Brain microvascular endothelial cell (primary cell): ENCODE results near the gene SIK2.
A peak's percentile ranks its signal among the peaks of the same experiment; 100 is the strongest.

Experiments
- DNase-seq: peaks from one replicate; pipeline ENCODE4 v3.0.0-alpha.2; 2020
- H3K27ac ChIP-seq: fragments of 250-450 bp; sonication (Bioruptor Pico); 2 replicates; pipeline ENCODE4 v1.5.1; 2020; ENCODE audit warnings: mild to moderate bottlenecking, moderate library complexity
- H3K27me3 ChIP-seq: fragments of 250-450 bp; sonication (Bioruptor Pico); replicated peaks from 2 replicates; pipeline ENCODE4 v1.5.1; 2020; ENCODE audit warnings: mild to moderate bottlenecking
- H3K36me3 ChIP-seq: fragments of 250-450 bp; sonication (Bioruptor Pico); replicated peaks from 2 replicates; pipeline ENCODE4 v1.5.1; 2020; ENCODE audit warnings: mild to moderate bottlenecking
- H3K4me3 ChIP-seq: 2 replicates; pipeline ENCODE4 v1.5.1; 2011; ENCODE audit warnings: low read depth, mild to moderate bottlenecking, control low read depth, low read length, moderate library complexity
- in situ Hi-C: cut with HindIII; loops from 2 replicates; pipeline ENCODE4 v1.10.0; 2017; ENCODE audit warnings: low sequenced_read_pairs, low pct_ligation_motif_present
- TF ChIP-seq, protein P1 (sequence below): IDR thresholded peaks from 2 replicates; pipeline ENCODE4 v1.5.1; 2011; ENCODE audit warnings: low read depth, mild to moderate bottlenecking, moderate library complexity, low read length, control low read depth, inconsistent platforms; ENCODE audit errors: missing control alignments

Gene SIK2

DNA sequence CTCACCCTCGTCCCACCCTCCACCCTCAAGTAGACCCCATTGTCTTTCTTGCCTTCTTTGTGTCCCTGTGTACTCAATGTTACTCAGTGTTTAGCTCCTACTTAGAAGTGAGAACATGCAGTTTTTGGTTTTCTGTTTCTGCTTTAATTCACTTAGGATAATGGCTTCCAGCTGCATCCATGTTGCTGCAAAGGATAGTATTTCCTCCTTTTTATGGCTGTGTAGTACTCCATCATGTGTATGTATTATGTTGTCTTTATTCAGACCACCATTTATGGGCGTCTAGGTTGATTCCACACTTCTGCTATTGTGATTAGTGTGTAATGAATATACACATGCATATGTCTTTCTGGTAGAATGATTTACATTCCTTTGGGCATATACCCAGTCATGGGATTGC lies 73.6 kb downstream of the SIK2 start:
- H3K4me3 ChIP-seq, result no peak overlapping the region
- H3K27me3 ChIP-seq, result no peaks in the 10 kb centered on the region
- peaks cover 3% of the 10 kb centered on the region for H3K36me3 ChIP-seq
- no peak for DNase-seq
- TF ChIP-seq, protein P1, sequence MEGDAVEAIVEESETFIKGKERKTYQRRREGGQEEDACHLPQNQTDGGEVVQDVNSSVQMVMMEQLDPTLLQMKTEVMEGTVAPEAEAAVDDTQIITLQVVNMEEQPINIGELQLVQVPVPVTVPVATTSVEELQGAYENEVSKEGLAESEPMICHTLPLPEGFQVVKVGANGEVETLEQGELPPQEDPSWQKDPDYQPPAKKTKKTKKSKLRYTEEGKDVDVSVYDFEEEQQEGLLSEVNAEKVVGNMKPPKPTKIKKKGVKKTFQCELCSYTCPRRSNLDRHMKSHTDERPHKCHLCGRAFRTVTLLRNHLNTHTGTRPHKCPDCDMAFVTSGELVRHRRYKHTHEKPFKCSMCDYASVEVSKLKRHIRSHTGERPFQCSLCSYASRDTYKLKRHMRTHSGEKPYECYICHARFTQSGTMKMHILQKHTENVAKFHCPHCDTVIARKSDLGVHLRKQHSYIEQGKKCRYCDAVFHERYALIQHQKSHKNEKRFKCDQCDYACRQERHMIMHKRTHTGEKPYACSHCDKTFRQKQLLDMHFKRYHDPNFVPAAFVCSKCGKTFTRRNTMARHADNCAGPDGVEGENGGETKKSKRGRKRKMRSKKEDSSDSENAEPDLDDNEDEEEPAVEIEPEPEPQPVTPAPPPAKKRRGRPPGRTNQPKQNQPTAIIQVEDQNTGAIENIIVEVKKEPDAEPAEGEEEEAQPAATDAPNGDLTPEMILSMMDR, result no peak
- in situ Hi-C loops, result no loop called here
- no peak overlapping the region for H3K27ac ChIP-seq

DNA sequence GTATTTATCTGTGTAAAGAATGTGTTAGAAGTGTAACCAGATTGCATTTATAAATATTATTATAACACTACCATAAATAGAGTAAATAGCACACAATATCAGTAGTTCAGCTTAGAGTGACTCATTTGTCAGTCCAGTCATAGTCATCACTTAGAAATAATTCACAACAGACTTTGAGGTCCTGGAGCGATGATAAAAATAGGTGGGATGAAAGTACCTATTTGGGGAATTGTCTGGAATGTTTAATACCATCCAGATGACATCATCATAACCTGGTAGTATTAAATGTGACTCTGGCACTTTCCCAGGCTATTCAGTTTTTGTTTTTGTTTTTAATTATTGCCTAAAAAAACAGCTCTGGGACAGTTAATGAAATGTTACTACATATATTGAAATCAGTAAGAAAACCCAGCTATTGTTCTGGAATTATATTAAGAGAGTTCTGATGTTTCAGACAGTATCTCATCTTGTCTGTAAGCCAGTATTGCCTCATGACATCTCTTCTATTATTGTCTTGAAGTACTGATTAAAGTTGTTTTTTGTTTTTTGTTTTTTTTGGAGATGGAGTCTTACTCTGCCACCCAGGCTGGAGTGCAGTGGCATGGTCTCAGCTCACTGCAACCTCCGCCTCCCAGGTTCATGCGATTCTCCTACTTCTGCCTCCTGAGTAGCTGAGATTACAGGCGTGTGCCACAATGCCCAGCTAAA lies 74.8 kb downstream of the SIK2 start:
- TF ChIP-seq, protein P1, result no peak
- in situ Hi-C loops, result no loop called here
- no peaks in the 10 kb centered on the region for H3K36me3 ChIP-seq
- peak overlapping the region; percentile 22 for H3K27ac ChIP-seq
- H3K27me3 ChIP-seq, result no peaks in the 10 kb centered on the region
- DNase-seq, result peak; percentile 11
- no peak overlapping the region for H3K4me3 ChIP-seq

DNA sequence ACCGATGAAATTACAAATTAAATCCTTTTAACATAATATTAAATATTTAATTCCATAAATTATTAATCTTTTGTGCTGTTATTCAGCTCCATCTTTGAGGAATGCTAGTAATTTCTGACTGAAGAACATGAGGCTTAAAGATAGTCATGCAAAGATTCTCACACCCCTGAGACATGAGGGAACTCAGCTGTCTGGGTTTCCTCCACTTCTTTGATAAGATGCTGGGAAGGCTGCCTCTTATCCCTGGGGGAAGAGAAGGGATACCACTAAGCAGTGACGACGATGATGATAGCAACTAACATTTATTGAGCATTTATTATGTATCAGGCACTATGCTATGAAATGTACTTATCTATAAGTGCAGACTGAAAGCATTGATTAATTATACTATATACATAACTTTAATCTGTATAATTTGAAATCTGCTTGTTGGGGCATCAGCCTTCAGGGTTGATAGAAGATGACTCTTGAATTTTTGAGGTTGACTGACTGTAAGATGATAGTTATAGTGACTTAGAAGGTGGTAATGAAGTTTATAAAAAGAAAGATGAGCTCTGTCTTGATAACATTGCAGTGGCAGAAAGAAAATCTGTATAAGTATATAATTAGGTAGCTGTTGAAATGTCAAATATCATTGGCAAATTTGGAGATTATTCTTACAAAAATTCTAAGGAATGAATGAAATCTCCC lies 78.4 kb downstream of the SIK2 start:
- H3K27ac ChIP-seq, result no peak overlapping the region
- H3K27me3 ChIP-seq, result no peaks in the 10 kb centered on the region
- DNase-seq, result no peak
- in situ Hi-C loops, result no loop called here
- H3K4me3 ChIP-seq, result no peak overlapping the region
- H3K36me3 ChIP-seq, result no peaks in the 10 kb centered on the region
- TF ChIP-seq, protein P1, result no peak

DNA sequence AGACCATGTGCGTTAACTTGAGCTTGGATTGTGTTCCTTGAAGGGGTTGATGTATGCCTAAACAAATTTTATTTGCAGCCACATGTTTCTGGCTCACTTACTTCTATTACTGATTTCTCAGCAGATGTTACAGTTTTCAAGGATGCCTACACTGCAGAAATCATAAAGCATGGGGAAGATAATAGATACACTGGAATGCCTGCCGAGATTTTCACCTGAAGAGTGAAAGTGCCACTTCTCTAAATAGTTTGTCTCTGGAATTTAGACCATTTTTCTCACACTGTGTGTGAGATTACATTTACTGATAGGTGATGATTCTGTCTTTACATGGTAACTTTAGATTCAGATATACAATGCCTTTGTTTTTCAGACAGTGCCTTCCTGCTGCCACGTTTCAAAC lies 81.6 kb downstream of the SIK2 start:
- TF ChIP-seq, protein P1, result no peak
- Histone ChIP-seq H3K27ac (no peak overlapping the region), H3K36me3 (peaks cover 5% of the 10 kb centered on the region), H3K27me3 (no peaks in the 10 kb centered on the region), H3K4me3 (no peak overlapping the region)
- no peak for DNase-seq
- in situ Hi-C loops, result no loop called here

DNA sequence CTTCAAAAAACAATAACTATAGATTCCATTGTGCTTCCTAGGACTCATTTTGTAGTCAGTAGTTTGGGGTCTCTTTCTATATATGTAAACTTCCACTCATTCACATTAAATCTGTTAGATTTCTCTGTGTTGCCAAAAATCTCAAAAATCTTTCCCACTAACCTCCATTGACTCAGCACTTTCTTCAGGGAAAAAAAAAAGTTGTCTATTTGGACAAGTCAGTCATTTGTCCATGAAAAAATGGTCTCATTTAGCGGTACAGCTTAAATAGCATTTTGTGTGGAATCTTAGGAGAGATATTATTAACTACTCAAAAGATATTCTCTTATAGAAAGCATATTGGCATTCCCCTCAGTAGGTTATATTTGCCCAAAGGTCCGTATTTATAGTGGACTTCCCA lies 82.0 kb downstream of the SIK2 start:
- H3K36me3 ChIP-seq, result peaks cover 5% of the 10 kb centered on the region
- in situ Hi-C loops, result no loop called here
- H3K27me3 ChIP-seq, result no peaks in the 10 kb centered on the region
- no peak for DNase-seq
- TF ChIP-seq, protein P1, result no peak
- H3K4me3 ChIP-seq, result no peak overlapping the region
- no peak overlapping the region for H3K27ac ChIP-seq
